Measurements from ENCODE around the gene NOP16. TPM values are rescaled to one million over a fixed set of nuclear protein-coding genes. Genes with fewer than 3 reads are reported as not detected.

NOP16 gene
- total and polyA plus RNA-seq, 2 experiments from 2014 or later: 22.9 to 64.0 TPM

DNA sequence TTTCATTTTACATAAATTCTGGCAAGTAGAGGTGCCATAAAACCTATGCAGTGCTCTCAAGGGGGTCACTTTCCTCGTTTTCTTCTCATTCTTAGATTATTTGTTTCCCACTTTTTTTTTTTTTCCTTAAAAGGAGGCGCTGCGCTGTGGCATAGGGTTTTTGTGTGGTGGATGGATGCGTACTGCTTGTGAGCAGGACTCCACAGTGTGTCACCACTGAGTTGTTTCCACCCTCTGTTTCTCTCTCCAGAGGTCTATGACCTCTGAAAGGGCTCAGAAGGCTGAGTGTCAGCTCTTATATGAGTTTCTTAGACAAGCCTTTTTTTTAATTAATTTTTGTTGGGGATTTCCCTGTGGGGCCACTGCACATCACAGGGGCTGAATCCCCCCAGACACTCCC lies 41.6 kb upstream of the NOP16 start:
- no peak for DNase-seq (ENCODE audit: low spot score)
- WGBS (ENCODE audit: low lambda C conversion rate, missing lambda C conversion rate): 68% methylated on average over 4 of the region's 4 CpGs
- Histone ChIP-seq H3K9me2 (replicated peaks; ENCODE audit: insufficient read depth) (no peaks in the 10 kb centered on the region), H3K36me3 (replicated peaks; ENCODE audit: insufficient read depth, low read depth) (no peaks in the 10 kb centered on the region), H4K20me1 (ENCODE audit: insufficient read depth, poor library complexity, severe bottlenecking) (no peaks in the 10 kb centered on the region), H3K27me3 (no peaks in the 10 kb centered on the region), H3K79me2 (no peaks in the 10 kb centered on the region), H3K27ac (no peak overlapping the region), H3K9me3 (ENCODE audit: low read depth) (no peaks in the 10 kb centered on the region), H3K4me3 (no peak overlapping the region), H3K4me1 (ENCODE audit: insufficient read depth) (no peaks in the 10 kb centered on the region), H3K4me2 (no peak overlapping the region), H2AFZ (no peak overlapping the region)
- TF ChIP-seq EZH2phosphoT487 (IDR thresholded peaks at IDR 0.05; ENCODE audit: low read depth, severe bottlenecking, unreplicated experiment) (no peak), EZH2 (IDR thresholded peaks at IDR 0.05; ENCODE audit: borderline replicate concordance) (no peak)
- TF ChIP-seq, protein P1, sequence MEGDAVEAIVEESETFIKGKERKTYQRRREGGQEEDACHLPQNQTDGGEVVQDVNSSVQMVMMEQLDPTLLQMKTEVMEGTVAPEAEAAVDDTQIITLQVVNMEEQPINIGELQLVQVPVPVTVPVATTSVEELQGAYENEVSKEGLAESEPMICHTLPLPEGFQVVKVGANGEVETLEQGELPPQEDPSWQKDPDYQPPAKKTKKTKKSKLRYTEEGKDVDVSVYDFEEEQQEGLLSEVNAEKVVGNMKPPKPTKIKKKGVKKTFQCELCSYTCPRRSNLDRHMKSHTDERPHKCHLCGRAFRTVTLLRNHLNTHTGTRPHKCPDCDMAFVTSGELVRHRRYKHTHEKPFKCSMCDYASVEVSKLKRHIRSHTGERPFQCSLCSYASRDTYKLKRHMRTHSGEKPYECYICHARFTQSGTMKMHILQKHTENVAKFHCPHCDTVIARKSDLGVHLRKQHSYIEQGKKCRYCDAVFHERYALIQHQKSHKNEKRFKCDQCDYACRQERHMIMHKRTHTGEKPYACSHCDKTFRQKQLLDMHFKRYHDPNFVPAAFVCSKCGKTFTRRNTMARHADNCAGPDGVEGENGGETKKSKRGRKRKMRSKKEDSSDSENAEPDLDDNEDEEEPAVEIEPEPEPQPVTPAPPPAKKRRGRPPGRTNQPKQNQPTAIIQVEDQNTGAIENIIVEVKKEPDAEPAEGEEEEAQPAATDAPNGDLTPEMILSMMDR (IDR thresholded peaks at IDR 0.05; ENCODE audit: poor library complexity): no peak

DNA sequence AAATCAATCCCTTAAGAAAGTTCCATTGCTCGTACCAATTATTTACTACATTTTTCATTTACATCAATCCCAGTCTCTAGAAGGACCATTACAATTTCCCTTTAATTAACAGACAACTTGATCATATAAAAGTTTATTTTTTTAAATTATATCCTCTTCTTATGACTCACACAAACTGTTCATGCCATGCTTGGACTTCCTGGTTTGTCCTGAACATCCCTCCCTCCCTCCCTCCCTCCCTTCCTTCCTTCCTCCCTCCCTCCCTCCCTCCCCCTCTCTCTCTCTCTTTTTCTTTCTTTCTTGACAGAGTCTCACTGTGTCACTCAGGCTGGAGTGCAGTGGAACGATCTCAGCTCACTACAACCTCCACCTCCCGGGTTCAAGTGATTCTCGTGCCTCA lies 39.6 kb upstream of the NOP16 start:
- Histone ChIP-seq H3K4me1 (ENCODE audit: insufficient read depth) (peaks cover 4% of the 10 kb centered on the region), H3K4me3 (no peak overlapping the region), H3K27ac (no peak overlapping the region), H3K36me3 (replicated peaks; ENCODE audit: insufficient read depth, low read depth) (no peaks in the 10 kb centered on the region), H3K4me2 (no peak overlapping the region), H3K9me2 (replicated peaks; ENCODE audit: insufficient read depth) (no peaks in the 10 kb centered on the region), H3K27me3 (no peaks in the 10 kb centered on the region), H2AFZ (no peak overlapping the region), H3K9me3 (ENCODE audit: low read depth) (no peaks in the 10 kb centered on the region), H3K79me2 (no peaks in the 10 kb centered on the region), H4K20me1 (ENCODE audit: insufficient read depth, poor library complexity, severe bottlenecking) (no peaks in the 10 kb centered on the region)
- TF ChIP-seq, protein P1 (IDR thresholded peaks at IDR 0.05; ENCODE audit: poor library complexity): no peak
- TF ChIP-seq EZH2phosphoT487 (IDR thresholded peaks at IDR 0.05; ENCODE audit: low read depth, severe bottlenecking, unreplicated experiment): no peak
- no peak for TF ChIP-seq EZH2 (IDR thresholded peaks at IDR 0.05; ENCODE audit: borderline replicate concordance)
- DNase-seq (ENCODE audit: low spot score): no peak
- 93% methylated on average over 4 of the region's 4 CpGs for WGBS (ENCODE audit: low lambda C conversion rate, missing lambda C conversion rate)

DNA sequence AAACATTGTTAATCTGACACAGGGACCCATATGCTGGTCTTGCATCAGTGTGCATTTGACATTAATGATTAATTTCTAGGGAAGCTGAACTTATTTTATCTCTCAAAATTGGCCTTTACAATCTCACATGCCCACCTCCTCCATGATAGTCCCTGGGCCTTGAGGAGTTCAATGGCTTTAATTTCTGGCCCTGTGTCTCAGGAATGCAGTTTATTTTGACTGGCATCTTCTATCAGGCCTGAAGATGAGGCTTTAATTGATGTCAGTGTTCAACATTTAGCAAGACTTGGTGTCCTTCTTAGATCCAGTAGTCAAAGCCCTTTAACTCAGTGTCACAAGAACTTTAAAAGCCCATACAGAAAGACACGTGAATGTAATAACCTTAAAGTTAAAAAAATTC lies 38.5 kb upstream of the NOP16 start:
- WGBS (ENCODE audit: low lambda C conversion rate, missing lambda C conversion rate): 100% methylated on average over 1 of the region's 1 CpG
- no peak for DNase-seq (ENCODE audit: low spot score)

More for the DNA sequence above, 38.5 kb upstream of the NOP16 start:
- Histone ChIP-seq H3K4me2 (no peak overlapping the region), H3K4me1 (ENCODE audit: insufficient read depth) (peaks cover 4% of the 10 kb centered on the region), H4K20me1 (ENCODE audit: insufficient read depth, poor library complexity, severe bottlenecking) (no peaks in the 10 kb centered on the region), H3K36me3 (replicated peaks; ENCODE audit: insufficient read depth, low read depth) (no peaks in the 10 kb centered on the region), H3K79me2 (no peaks in the 10 kb centered on the region), H3K9me3 (ENCODE audit: low read depth) (no peaks in the 10 kb centered on the region), H3K27me3 (no peaks in the 10 kb centered on the region), H3K9me2 (replicated peaks; ENCODE audit: insufficient read depth) (no peaks in the 10 kb centered on the region), H3K27ac (no peak overlapping the region), H2AFZ (no peak overlapping the region), H3K4me3 (no peak overlapping the region)
- TF ChIP-seq EZH2phosphoT487 (IDR thresholded peaks at IDR 0.05; ENCODE audit: low read depth, severe bottlenecking, unreplicated experiment) (no peak), EZH2 (IDR thresholded peaks at IDR 0.05; ENCODE audit: borderline replicate concordance) (no peak)
- TF ChIP-seq, protein P1 (IDR thresholded peaks at IDR 0.05; ENCODE audit: poor library complexity): no peak
